GM19238 (cell line): ENCODE measurements around the gene CLDN4.
"Not testable (repeated sequence)": the region's sequence is repeated elsewhere in the genome, so short reads cannot be mapped to it uniquely, and the experiment has no call there.

ENCODE experiments used
- DNase-seq: peaks from one replicate; pipeline ENCODE4 v3.0.0; 2011; ENCODE audit warnings: low spot score; ENCODE audit not compliant: insufficient read length

Gene CLDN4

GRCh38 chr7:73823873-73824592, 6.8 kb upstream of the CLDN4 start:
- no peak for DNase-seq

GRCh38 chr7:73824986-73825385, 5.8 kb upstream of the CLDN4 start:
- no peak for DNase-seq

GRCh38 chr7:73827567-73828106, 3.2 kb upstream of the CLDN4 start:
- no peak for DNase-seq

GRCh38 chr7:73828107-73828803, 2.5 kb upstream of the CLDN4 start:
- no peak for DNase-seq

GRCh38 chr7:73828972-73829371, 1.8 kb upstream of the CLDN4 start:
- no peak for DNase-seq

- DNase-seq = no peak
Observed at GRCh38 chr7:73829505-73829904, 1.3 kb upstream of the CLDN4 start.

GRCh38 chr7:73829921-73830680, 695 bp upstream of the CLDN4 start:
- no peak for DNase-seq

GRCh38 chr7:73831584-73831833, 713 bp downstream of the CLDN4 start:
- no peak for DNase-seq

- no peak for DNase-seq
Observed at GRCh38 chr7:73831834-73832651, 1.2 kb downstream of the CLDN4 start.

GRCh38 chr7:73832806-73833205, 2.0 kb downstream of the CLDN4 start:
- no peak for DNase-seq

GRCh38 chr7:73833251-73833919, 2.6 kb downstream of the CLDN4 start:
- DNase-seq = no peak

- no peak for DNase-seq
Observed at GRCh38 chr7:73834626-73835191, 3.9 kb downstream of the CLDN4 start.

GRCh38 chr7:73837167-73837566, 6.4 kb downstream of the CLDN4 start:
- DNase-seq = not testable (repeated sequence)

GRCh38 chr7:73838642-73839041, 7.8 kb downstream of the CLDN4 start:
- DNase-seq = no peak

GRCh38 chr7:73839290-73839689, 8.5 kb downstream of the CLDN4 start:
- no peak for DNase-seq

- no peak for DNase-seq
Observed at GRCh38 chr7:73839743-73840714, 9.2 kb downstream of the CLDN4 start.

GRCh38 chr7:73840715-73841379, 10.1 kb downstream of the CLDN4 start:
- DNase-seq = no peak

- DNase-seq = no peak
Observed at GRCh38 chr7:73841689-73842066, 10.9 kb downstream of the CLDN4 start.
